CD4-positive, alpha-beta T cell treated with Interferon gamma for 1 hour (primary cell): ENCODE measurements around the gene AQP4.

Source experiments
- DNase-seq: peaks from one replicate; pipeline ENCODE4 v3.0.0-alpha.2; 2020

Gene AQP4

DNA sequence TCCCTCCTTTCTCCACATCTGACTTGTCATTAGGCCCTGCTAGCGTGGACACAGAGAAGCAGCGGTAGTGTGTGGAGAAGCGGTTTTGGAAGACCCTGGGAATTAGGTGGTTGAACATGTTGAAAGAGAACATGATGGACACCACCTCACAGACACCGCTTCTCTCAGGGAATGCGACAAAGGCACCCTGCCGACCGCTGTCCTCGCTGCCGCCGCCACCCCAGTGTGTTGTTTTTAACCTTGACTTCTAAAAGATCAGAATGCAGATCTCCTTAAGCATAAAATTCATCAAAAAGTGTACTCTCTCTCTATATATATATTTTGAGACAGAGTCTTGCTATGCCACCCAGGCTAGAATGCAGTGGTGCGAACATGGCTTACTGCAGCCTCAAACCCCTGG is 33.2 kb downstream of the AQP4 start:
- no peak for DNase-seq

DNA sequence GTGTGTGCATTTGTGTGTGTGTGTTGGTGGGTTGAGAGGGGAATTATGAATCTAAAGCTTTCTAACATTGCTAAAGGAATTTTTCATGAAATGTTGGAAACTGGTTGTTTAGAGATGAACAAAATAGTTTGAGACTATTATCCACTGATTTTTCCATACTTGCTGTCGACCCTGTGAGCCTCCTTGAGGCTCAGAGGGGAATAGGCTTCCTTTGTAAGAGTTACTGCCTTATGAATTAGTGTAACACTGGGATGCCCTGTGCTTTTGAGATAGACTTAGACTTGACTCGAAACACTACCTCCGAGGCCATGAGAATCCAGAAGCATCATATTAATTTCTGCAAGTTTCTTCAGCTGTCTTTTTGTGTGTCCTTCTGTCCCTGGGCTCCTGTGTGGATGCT is 37.9 kb downstream of the AQP4 start:
- no peak for DNase-seq

DNA sequence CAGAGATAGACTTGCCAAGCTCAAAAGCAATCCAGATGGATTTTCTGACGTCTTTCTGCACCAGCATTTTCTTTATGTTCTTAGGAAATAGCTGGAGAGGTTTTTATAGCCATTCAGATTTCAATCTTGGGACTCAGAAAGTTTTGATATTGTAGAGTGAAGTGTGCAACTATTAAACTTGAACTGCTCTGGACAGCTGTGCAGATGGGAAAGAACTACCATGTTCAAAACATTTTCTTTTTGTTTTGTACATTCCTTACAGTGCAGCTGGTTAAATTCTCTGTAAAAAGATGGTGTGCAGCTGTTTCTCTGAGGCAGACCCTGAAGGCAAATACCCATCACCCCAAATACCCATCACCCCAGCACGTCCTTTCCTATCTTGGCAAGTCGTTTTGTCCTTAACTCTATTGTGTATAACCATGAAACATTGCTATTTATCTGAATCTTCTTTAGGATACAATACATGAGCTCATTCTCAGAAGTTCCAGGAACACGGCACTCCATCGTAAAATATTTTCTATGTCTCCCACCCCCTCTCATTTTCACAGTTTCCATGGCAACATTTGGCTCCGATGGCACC is 38.8 kb downstream of the AQP4 start:
- no peak for DNase-seq

- no peak for DNase-seq
Measured at GRCh38 chr18:26821181-26821580, 44.3 kb downstream of the AQP4 start.

GRCh38 chr18:26819046-26819445 is 46.5 kb downstream of the AQP4 start:
- no peak for DNase-seq

GRCh38 chr18:26818461-26818860 is 47.0 kb downstream of the AQP4 start:
- DNase-seq: no peak

DNA sequence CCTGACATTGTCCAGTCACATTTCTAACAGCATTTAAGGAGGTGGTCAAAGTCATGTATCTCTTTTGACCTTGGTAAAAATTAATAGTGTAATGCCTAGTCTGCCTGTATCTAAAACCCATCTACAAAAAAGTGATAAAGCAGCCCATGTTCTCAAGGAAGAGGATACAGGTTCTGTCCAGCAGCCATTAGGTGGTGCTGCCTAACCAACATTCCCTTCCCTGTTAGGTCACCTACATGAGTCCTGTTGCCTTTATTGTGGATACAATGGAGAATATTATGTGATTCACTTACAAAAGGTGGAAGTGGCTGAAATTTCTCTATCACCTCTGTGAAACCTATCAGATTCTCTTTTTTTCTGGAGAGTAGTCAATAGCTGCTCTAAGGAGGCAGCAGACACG is 52.5 kb downstream of the AQP4 start:
- no peak for DNase-seq

GRCh38 chr18:26812462-26812861 is 53.0 kb downstream of the AQP4 start:
- no peak for DNase-seq

- no peak for DNase-seq
Measured at GRCh38 chr18:26809346-26809745, 56.2 kb downstream of the AQP4 start.

DNA sequence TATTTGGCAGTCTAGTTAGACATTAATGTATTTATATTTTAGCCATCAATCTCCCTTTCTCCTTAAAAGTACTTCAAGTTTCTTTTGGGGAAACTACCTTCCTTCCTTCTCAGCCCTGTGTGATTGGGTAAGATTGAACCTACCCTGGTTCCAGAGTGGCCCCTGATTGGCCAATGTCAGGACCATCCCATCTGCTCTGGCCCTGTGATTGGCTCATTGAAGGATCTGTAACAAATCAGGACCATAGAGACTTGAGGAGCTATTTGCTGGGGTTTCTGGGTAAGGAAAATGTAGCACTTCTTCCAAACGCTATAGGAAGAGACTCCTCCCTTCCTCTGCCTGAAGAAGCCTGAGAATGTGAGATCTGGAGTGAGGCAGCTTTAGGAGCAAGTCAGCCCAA is 59.3 kb downstream of the AQP4 start:
- no peak for DNase-seq

- DNase-seq: no peak
Measured at GRCh38 chr18:26804519-26804918, 61.0 kb downstream of the AQP4 start.

DNA sequence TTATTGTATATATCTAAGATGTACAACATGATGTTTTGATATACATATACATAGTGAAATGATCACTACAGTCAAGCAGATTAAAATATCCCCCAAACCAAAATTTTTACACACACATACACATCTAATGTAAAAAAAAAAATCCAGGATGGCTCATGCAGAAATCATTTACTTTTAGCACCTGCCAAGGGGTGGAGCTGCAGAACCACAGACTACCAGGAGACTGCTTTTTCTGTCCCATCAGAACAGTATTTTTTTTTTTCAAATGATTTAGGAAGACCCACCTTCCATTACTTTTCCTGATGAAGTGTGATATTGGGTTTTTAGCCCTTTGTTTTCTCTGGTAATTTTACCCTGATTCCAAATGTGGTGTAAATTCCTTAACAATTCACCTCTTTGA is 61.9 kb downstream of the AQP4 start:
- no peak for DNase-seq

DNA sequence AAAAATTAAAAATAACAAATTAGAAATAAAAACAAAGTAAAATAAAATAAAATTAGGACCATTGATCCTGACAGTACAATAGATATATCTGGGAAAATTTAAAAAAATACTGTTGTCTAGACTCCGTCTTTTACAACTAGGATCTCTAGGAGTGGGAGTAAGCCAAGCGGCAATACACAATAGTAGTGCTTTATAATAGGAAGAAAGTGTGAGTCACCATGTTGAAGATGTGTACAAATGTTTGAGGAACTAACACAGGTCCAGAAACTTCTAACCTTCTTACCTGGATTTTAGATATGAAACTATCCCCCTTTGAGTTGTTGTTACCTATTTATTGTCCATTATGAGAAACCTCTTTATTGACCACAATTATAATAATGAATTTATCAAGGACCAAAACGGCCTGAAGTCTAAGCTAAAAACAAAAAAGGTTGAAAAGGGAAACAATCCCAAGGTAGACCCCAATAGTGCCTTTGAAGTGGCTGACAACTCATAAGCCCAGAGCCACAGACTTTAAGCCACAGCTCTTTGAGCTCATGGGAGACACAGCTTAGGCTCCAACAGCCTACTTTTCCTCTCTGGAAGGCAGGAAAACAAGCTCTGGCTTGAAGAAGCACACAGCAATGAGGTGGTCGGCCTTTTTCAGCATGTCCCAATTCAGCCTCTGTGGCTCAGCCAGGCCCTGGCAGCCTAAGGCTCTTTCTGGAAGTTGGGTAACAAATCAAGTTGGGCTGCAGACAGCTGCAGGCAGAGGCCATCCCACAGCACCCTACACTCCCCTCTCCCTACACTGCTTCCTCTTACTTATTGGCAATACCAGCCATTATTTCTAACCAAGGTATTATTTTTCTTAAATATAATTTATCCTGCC is 62.9 kb downstream of the AQP4 start:
- no peak for DNase-seq
